Mesothelial cell of epicardium (in vitro differentiated cells): ENCODE measurements around the gene PRKD2. TPM values are rescaled to one million over a fixed set of nuclear protein-coding genes. Genes with fewer than 3 reads are reported as not detected.

Source experiments
- DNase-seq, 2 experiments: peaks; one replicate each; pipeline ENCODE4 v3.0.0; 2021; ENCODE audit warnings: low spot score in 2 of 2; ENCODE audit not compliant: unreplicated experiment in 2 of 2
- H3K27ac Mint-ChIP-seq: 2 replicates; pipeline ENCODE4 v1.8.0; 2021; ENCODE audit warnings: mixed read lengths
- H3K27me3 Mint-ChIP-seq: 2 replicates; pipeline ENCODE4 v1.8.0; 2021; ENCODE audit warnings: low read depth, mixed read lengths
- H3K36me3 Mint-ChIP-seq: 2 replicates; pipeline ENCODE4 v1.8.0; 2021; ENCODE audit warnings: mixed read lengths
- H3K4me1 Mint-ChIP-seq: 2 replicates; pipeline ENCODE4 v1.8.0; 2021; ENCODE audit warnings: mixed read lengths
- H3K4me3 Mint-ChIP-seq: 2 replicates; pipeline ENCODE4 v1.8.0; 2021; ENCODE audit warnings: mild to moderate bottlenecking, moderate library complexity, mixed read lengths
- H3K9me3 Mint-ChIP-seq: 2 replicates; pipeline ENCODE4 v1.8.0; 2021; ENCODE audit warnings: mixed read lengths
- CTCF ChIP-seq: fragments of 200-600 bp; sonication (generic); IDR thresholded peaks from one replicate; pipeline ENCODE4 v1.5.0; 2021; ENCODE audit warnings: antibody characterized with exemption; ENCODE audit not compliant: unreplicated experiment
- total RNA-seq: library from RNA; stranded (reverse); gene quantifications from 3 replicates; pipeline ENCODE4 v1.2.1, GENCODE V29; 2021

The PRKD2 gene
- total RNA-seq, 1 donor from 2014 or later: 74.7 TPM

GRCh38 chr19:46634656-46635218 is 82.2 kb downstream of the PRKD2 start:
- DNase-seq: no peak
- Mint-ChIP-seq H3K4me3 (peak overlapping the region; percentile 57), H3K4me1 (peaks cover 40% of the 10 kb centered on the region)

GRCh38 chr19:46634045-46634655 is 82.8 kb downstream of the PRKD2 start:
- DNase-seq: peak; percentile 91 to 93
- H3K36me3 Mint-ChIP-seq: no peaks in the 10 kb centered on the region
- peaks cover 20% of the 10 kb centered on the region for H3K27me3 Mint-ChIP-seq
- H3K9me3 Mint-ChIP-seq: no peaks in the 10 kb centered on the region
- peak overlapping the region; percentile 96 for H3K27ac Mint-ChIP-seq
- no peak for TF ChIP-seq CTCF
- peaks cover 41% of the 10 kb centered on the region for H3K4me1 Mint-ChIP-seq
- H3K4me3 Mint-ChIP-seq: peak overlapping the region; percentile 65

More at GRCh38 chr19:46634656-46635218, 82.2 kb downstream of the PRKD2 start:
- no peak overlapping the region for H3K27ac Mint-ChIP-seq
- H3K27me3 Mint-ChIP-seq: peaks cover 20% of the 10 kb centered on the region
- H3K9me3 Mint-ChIP-seq: no peaks in the 10 kb centered on the region
- H3K36me3 Mint-ChIP-seq: no peaks in the 10 kb centered on the region
- TF ChIP-seq CTCF: no peak

GRCh38 chr19:46633130-46633529 is 83.8 kb downstream of the PRKD2 start:
- H3K27me3 Mint-ChIP-seq: peaks cover 20% of the 10 kb centered on the region
- TF ChIP-seq CTCF: no peak
- peaks cover 41% of the 10 kb centered on the region for H3K4me1 Mint-ChIP-seq
- peak overlapping the region; percentile 96 for H3K27ac Mint-ChIP-seq
- no peak for DNase-seq
- H3K9me3 Mint-ChIP-seq: no peaks in the 10 kb centered on the region
- peak overlapping the region; percentile 65 for H3K4me3 Mint-ChIP-seq
- H3K36me3 Mint-ChIP-seq: no peaks in the 10 kb centered on the region

- H3K27ac Mint-ChIP-seq: peak overlapping the region; percentile 97
- peaks cover 20% of the 10 kb centered on the region for H3K27me3 Mint-ChIP-seq
- H3K9me3 Mint-ChIP-seq: no peaks in the 10 kb centered on the region
Measured at GRCh38 chr19:46631481-46631880, 85.4 kb downstream of the PRKD2 start.

GRCh38 chr19:46630586-46631205 is 86.2 kb downstream of the PRKD2 start:
- no peak for DNase-seq
- TF ChIP-seq CTCF: no peak
- peaks cover 18% of the 10 kb centered on the region for H3K27me3 Mint-ChIP-seq
- peaks cover 40% of the 10 kb centered on the region for H3K4me1 Mint-ChIP-seq
- peak overlapping the region; percentile 97 for H3K27ac Mint-ChIP-seq
- H3K9me3 Mint-ChIP-seq: no peaks in the 10 kb centered on the region
- no peak overlapping the region for H3K4me3 Mint-ChIP-seq
- no peaks in the 10 kb centered on the region for H3K36me3 Mint-ChIP-seq

More at GRCh38 chr19:46631481-46631880, 85.4 kb downstream of the PRKD2 start:
- no peak for DNase-seq
- Mint-ChIP-seq H3K4me1 (peaks cover 41% of the 10 kb centered on the region), H3K4me3 (no peak overlapping the region), H3K36me3 (no peaks in the 10 kb centered on the region)
- TF ChIP-seq CTCF: no peak
